ENCODE results near the gene DGAT2.

DGAT2 gene

DNA sequence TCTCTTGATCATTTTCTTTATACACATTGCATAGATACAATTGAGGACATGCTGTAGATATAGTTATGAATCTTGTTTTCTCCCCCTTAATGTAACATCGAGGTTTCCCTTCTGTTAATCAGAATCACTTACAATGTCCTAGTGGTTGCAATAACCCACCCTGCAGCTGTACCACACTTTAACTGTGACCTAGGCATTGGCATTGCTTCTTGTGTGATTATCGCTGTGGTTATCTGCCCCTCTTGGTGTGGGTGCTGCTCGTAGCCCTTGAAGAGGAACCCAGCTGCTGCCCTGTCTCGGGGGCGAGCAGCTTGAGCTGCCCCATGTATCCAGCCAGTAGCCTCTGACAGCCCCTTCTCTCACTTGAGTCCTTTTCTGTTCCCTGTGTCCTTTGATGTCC lies 1.5 kb downstream of the DGAT2 start:
- TF ChIP-seq, protein P1, sequence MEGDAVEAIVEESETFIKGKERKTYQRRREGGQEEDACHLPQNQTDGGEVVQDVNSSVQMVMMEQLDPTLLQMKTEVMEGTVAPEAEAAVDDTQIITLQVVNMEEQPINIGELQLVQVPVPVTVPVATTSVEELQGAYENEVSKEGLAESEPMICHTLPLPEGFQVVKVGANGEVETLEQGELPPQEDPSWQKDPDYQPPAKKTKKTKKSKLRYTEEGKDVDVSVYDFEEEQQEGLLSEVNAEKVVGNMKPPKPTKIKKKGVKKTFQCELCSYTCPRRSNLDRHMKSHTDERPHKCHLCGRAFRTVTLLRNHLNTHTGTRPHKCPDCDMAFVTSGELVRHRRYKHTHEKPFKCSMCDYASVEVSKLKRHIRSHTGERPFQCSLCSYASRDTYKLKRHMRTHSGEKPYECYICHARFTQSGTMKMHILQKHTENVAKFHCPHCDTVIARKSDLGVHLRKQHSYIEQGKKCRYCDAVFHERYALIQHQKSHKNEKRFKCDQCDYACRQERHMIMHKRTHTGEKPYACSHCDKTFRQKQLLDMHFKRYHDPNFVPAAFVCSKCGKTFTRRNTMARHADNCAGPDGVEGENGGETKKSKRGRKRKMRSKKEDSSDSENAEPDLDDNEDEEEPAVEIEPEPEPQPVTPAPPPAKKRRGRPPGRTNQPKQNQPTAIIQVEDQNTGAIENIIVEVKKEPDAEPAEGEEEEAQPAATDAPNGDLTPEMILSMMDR (conservative IDR thresholded peaks at IDR 0.05; ENCODE audit: low read depth), result no peak
- ChIA-PET POLR2A (ENCODE audit: low non-redundant PET) (no interaction called here), CTCF (interaction anchor here (0.6 to 1.3 kb wide), 5 partner anchors 10 to 345 kb away, joined by 3 to 5 read pairs (median 4); no protein-coding TSS in a partner anchor)
- no peak for DNase-seq (ENCODE audit: low spot score)
- no peak overlapping the region for H3K27ac ChIP-seq

DNA sequence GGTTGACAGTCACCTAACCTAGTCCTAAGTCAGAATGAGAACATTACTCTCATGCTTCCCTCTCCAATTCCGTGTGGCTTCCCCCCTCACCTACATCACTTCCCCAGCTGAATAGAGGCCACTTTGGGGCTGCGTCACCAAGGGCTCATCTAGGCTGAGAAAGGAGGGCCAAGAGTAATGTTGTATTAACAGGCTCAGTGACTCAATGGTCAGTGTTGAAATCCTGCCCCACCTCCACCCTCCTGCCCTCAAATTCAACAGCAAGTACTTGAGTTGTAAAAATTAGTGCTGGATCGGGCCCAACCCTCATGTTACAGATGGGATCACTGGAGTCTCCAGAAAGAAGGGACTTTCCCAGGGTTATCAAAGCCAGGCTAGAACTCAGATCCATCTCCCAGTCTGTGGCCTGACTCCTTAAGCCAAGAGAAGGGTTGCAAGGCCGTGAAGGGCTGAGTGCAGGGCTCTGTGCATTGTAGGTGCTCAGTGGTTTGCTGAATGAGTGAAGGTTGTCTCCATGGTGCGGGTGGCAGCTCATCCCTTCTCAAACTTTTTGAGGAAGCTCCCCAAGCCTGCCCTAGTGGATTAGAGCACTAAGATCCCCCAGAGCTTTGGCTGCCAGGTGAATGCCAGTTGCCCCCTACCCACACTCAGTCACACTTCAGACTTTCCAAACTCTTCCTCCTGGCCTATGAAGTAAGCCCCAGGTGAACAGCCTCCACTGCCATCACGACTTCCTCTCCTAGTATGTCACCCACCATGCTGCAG lies 3.2 kb downstream of the DGAT2 start:
- POLR2A ChIA-PET (ENCODE audit: low non-redundant PET), result no interaction called here

DNA sequence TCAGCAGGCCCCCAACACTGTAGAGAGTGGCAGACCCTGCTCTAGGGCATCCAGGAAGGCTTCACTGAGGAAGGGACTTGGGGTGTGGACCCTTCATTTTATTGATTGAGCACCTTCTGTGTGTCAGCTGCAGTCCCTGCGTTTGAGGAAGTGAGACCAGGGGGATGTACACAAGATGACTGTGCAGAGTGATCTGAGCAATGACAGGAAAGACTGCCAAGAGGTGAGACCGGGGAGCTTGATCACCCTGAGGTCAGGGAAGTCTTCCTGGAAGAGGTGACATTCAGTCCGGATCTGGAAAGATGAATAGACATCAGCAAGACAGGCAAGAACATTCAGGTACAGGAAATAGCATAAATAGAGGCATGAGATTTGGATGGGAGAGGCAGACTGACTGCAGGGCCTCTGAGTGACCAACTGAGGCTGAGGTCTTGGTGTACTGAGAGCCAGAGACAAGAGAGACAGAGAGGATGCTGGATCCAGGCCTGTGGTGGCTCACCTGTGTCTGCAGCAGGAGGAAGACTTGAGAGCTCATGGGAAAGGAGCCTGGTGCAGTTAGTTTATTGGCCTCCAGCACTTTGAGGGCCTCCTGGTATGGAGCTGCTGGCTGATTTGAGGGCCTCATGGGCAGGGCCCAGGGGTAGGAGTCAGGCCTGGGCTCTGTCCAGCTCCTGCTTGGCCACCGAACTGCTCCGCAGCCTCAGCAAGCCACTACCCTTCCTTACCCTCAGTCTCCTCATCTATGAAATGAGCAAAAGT lies 5.2 kb downstream of the DGAT2 start:
- ChIA-PET CTCF (interaction anchor here (0.6 kb wide), 1 partner anchor 379 kb away, joined by 4 read pairs; no protein-coding TSS in a partner anchor), POLR2A (ENCODE audit: low non-redundant PET) (no interaction called here)
- TF ChIP-seq, protein P1 (conservative IDR thresholded peaks at IDR 0.05; ENCODE audit: low read depth), result no peak
- DNase-seq (ENCODE audit: low spot score), result no peak
- H3K27ac ChIP-seq, result no peak overlapping the region

More for the DNA sequence above, 3.2 kb downstream of the DGAT2 start:
- H3K27ac ChIP-seq, result peak overlapping the region; percentile 28; the same call in 1 of the 2 replicates
- CTCF ChIA-PET, result interaction anchor here (0.8 to 1.0 kb wide), 2 partner anchors 11 to 52 kb away, joined by 3 to 4 read pairs; no protein-coding TSS in a partner anchor
- DNase-seq (ENCODE audit: low spot score), result peak; percentile 60
- TF ChIP-seq, protein P1 (conservative IDR thresholded peaks at IDR 0.05; ENCODE audit: low read depth), result no peak

DNA sequence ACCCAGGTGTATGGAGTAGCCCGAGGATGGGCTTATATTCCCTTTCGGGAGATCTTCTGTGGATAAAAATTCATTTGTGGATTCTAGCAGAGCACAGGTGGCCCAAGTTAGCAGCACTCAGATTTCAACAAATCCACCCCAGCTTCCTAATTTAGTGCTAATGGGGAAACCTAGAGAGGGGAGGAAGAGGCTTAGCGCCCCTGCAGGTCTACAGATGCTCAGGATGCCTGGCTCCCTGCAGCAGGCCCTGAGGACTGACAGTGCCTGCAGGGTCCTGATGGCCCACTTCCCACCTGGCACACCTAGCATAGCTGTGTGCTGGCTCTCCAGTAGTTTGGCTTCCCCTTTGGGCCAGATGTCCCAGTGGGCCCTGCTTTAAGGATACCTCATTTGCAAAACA lies 6.5 kb downstream of the DGAT2 start:
- TF ChIP-seq, protein P1 (conservative IDR thresholded peaks at IDR 0.05; ENCODE audit: low read depth), result no peak
- no peak for DNase-seq (ENCODE audit: low spot score)
- ChIA-PET POLR2A (ENCODE audit: low non-redundant PET) (no interaction called here), CTCF (no interaction called here)
- no peak overlapping the region for H3K27ac ChIP-seq

DNA sequence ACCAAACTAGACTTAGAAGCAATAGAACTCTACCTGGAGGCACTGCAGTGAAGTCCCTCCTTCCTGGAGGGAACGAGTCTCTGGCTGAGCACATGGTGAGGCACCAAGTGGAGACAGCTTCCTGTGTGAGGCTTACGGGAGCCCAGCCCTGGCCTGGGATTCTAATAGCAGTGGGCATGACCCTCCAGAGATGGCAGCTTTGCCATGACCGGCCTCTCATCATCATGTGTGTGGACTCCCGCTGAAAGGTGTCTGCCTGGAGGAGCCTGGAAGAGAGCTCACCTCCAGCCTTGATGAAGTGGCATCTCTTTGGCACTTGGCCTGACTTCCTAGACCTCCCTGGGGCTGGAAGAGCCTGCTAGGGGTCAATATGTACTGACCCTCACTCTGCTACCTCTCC lies 8.0 kb downstream of the DGAT2 start:
- ChIA-PET CTCF (no interaction called here), POLR2A (ENCODE audit: low non-redundant PET) (no interaction called here)
- TF ChIP-seq, protein P1 (conservative IDR thresholded peaks at IDR 0.05; ENCODE audit: low read depth), result no peak
- DNase-seq (ENCODE audit: low spot score), result no peak
- H3K27ac ChIP-seq, result no peak overlapping the region

DNA sequence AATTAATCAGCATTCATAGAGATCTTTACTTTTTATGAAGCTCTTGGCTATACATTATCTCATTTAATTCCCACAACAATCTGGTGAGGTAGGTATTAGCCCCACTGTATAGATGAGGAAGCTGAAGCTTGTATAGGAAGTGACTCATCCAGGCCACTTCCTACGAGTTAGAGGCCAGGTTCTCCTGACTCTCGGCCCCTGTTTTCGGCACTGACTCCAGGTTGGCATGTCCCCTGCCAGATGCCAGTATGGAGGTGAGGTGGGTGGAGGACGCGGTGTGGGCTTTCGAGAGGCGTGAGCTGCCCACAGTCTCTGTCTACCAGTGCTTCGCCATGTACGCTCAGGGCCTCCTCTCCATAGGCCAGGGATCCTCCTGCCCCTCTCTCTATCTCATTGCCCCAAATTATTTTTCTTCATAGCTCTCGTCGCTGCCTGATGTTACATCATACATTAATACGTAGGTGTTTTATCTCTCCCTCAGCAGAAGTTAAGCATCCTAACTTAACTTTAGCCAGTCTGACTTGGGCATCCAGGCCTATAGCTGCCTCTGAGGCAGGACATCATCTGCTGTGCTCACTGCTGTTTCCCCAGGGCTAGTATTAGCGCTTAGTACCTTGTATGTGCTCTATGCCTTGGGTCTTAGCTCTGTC lies 9.0 kb downstream of the DGAT2 start:
- TF ChIP-seq, protein P1 (conservative IDR thresholded peaks at IDR 0.05; ENCODE audit: low read depth), result no peak
- POLR2A ChIA-PET (ENCODE audit: low non-redundant PET), result interaction anchor here (0.6 kb wide), 1 partner anchor 132 kb away, joined by 4 read pairs; no protein-coding TSS in a partner anchor
- no peak overlapping the region for H3K27ac ChIP-seq
- no peak for DNase-seq (ENCODE audit: low spot score)
- CTCF ChIA-PET, result interaction anchor here (0.6 kb wide), 1 partner anchor 25 kb away, joined by 4 read pairs; no protein-coding TSS in a partner anchor
